ENCODE results near the gene SLC2A4RG. TPM values are rescaled to one million over a fixed set of nuclear protein-coding genes. Genes with fewer than 3 reads are reported as not detected.

SLC2A4RG gene
- total RNA-seq, 4 donors from 2014 or later: 41.4 to 67.1 (median 52.7) TPM

GRCh38 chr20:63697868-63698545, 41.6 kb upstream of the SLC2A4RG start:
- Histone ChIP-seq H3K4me1 (peaks cover 49 to 65% (median 52%) of the 10 kb centered on the region in 4 donors), H3K4me3 (peak overlapping the region in 3 of 4 donors; percentile 38 to 49 (median 40)), H3K27me3 (no peaks in the 10 kb centered on the region), H3K36me3 (peaks cover 7 to 66% (median 47%) of the 10 kb centered on the region in 4 donors), H3K27ac (replicated peaks in 1 of 4) (peak overlapping the region in 2 of 4 donors; percentile 62 to 72), H3K9me3 (no peaks in the 10 kb centered on the region)
- DNase-seq (ENCODE audit: extremely low spot score): no peak
- intact Hi-C loops (cut with DNase I): no loop called here
- TF ChIP-seq POLR2A (IDR thresholded peaks at IDR 0.05; ENCODE audit: low read depth) (no peak), EP300 (IDR thresholded peaks at IDR 0.05) (no peak), POLR2AphosphoS5 (IDR thresholded peaks at IDR 0.05) (no peak), CTCF (IDR thresholded peaks at IDR 0.05) (no peak)
- 76% methylated on average over 28 of the region's 40 CpGs for WGBS

- intact Hi-C loops (cut with DNase I): no loop called here
- TF ChIP-seq POLR2AphosphoS5 (IDR thresholded peaks at IDR 0.05) (peak; percentile 22 to 65), CTCF (IDR thresholded peaks at IDR 0.05) (no peak), EP300 (IDR thresholded peaks at IDR 0.05) (peak; percentile 11), POLR2A (IDR thresholded peaks at IDR 0.05; ENCODE audit: low read depth) (no peak)
- WGBS: 39% methylated on average over 13 of the region's 19 CpGs
- Histone ChIP-seq H3K4me3 (peak overlapping the region in 2 of 4 donors; percentile 14 to 33), H3K27ac (replicated peaks in 1 of 4) (peak overlapping the region; percentile 18 to 72 (median 48)), H3K4me1 (peaks cover 47 to 63% (median 52%) of the 10 kb centered on the region in 4 donors), H3K36me3 (peaks cover 7 to 71% (median 52%) of the 10 kb centered on the region in 4 donors), H3K27me3 (no peaks in the 10 kb centered on the region), H3K9me3 (no peaks in the 10 kb centered on the region)
- no peak for DNase-seq (ENCODE audit: extremely low spot score)
These were observed 40.7 kb upstream of the SLC2A4RG start for GRCh38 chr20:63698739-63699465.

- H3K4me3 ChIP-seq: no peak overlapping the region
- no peak for DNase-seq (ENCODE audit: extremely low spot score)
- H3K36me3 ChIP-seq: peaks cover 4 to 71% (median 52%) of the 10 kb centered on the region in 4 donors
- TF ChIP-seq POLR2AphosphoS5 (IDR thresholded peaks at IDR 0.05): no peak
- no peaks in the 10 kb centered on the region for H3K27me3 ChIP-seq
- intact Hi-C loops (cut with DNase I): no loop called here
- H3K9me3 ChIP-seq: no peaks in the 10 kb centered on the region
- H3K4me1 ChIP-seq: peaks cover 47 to 63% (median 52%) of the 10 kb centered on the region in 4 donors
- H3K27ac ChIP-seq (replicated peaks in 1 of 4): peak overlapping the region; percentile 7 to 72 (median 48)
- 81% methylated on average over 17 of the region's 24 CpGs for WGBS
These were observed 39.9 kb upstream of the SLC2A4RG start for GRCh38 chr20:63699466-63700198.

DNA sequence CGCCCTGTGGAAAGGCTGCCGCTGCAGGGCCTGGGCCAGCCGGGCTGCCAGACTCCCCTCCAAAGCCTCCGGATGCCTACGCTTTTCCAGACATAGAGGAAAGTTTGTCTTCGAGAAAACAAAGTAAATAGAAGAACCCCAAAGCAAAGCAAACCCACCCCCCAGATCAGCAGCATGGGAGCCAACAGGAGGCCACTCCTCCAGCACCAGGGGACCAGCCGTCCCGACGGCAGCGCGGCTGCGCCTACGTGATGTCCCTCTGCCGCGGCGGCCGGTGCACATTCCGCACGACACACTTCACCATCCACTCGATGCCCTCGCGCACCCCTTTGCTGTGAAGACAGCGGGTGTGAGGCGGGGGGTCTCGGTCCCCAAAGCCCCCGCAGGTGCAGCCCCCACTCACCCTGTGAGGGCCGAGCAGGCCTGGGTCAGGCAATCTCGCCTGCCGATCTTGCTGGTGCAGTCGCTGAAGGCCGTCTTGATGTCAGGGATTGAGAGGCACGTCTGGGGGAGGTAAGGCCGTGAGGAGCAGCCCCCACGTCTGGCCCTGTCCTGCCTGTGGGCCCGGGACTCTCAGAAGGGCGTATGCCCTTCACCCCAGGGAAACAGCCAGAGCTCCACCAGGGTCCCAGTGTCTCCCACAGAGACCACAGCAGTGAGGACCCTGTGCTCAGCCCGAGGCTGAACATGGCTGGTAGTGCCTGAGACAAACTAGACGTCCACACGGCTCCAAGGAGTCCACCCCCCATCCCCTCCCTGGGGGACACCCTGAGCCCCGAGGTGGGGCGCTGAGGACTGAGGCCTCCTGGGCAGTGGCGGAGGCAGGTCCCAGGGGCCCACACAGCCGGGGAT, 39.2 kb upstream of the SLC2A4RG start:
- no peak overlapping the region for H3K4me3 ChIP-seq
- H3K36me3 ChIP-seq: peaks cover 8 to 71% (median 52%) of the 10 kb centered on the region in 4 donors
- no peaks in the 10 kb centered on the region for H3K9me3 ChIP-seq
- 86% methylated on average over 19 of the region's 43 CpGs for WGBS
- no peak for DNase-seq (ENCODE audit: extremely low spot score)
- peaks cover 46 to 62% (median 47%) of the 10 kb centered on the region in 4 donors for H3K4me1 ChIP-seq
- H3K27me3 ChIP-seq: no peaks in the 10 kb centered on the region
- intact Hi-C loops (cut with DNase I): no loop called here
- no peak for TF ChIP-seq CTCF (IDR thresholded peaks at IDR 0.05)
- no peak for TF ChIP-seq EP300 (IDR thresholded peaks at IDR 0.05)
- no peak for TF ChIP-seq POLR2AphosphoS5 (IDR thresholded peaks at IDR 0.05)
- no peak for TF ChIP-seq POLR2A (IDR thresholded peaks at IDR 0.05; ENCODE audit: low read depth)
- peak overlapping the region in 3 of 4 donors; percentile 35 to 72 (median 62) for H3K27ac ChIP-seq (replicated peaks in 1 of 4)
